ENCODE measurements around the gene ARID1B.

- TF ChIP-seq ZBTB33 (IDR thresholded peaks at IDR 0.05; ENCODE audit: extremely low read depth, insufficient replicate concordance, low read length) (no peak), CTCF (IDR thresholded peaks at IDR 0.05 in 2 of 3, conservative IDR thresholded peaks at IDR 0.05 in 1 of 3; ENCODE audit: borderline replicate concordance in 1 of 3, insufficient read depth in 1 of 3, low read depth in 2 of 3, low read length in 2 of 3) (no peak), POLR2A (IDR thresholded peaks at IDR 0.05; ENCODE audit: borderline replicate concordance, extremely low read depth, insufficient read depth, insufficient read length) (no peak), ZFX (IDR thresholded peaks at IDR 0.05) (no peak), RAD21 (IDR thresholded peaks at IDR 0.05; ENCODE audit: low read depth) (no peak), SIN3A (IDR thresholded peaks at IDR 0.05; ENCODE audit: low read depth) (no peak), EZH2 (IDR thresholded peaks at IDR 0.05) (no peak), ZNF274 (IDR thresholded peaks at IDR 0.05; ENCODE audit: low read depth, low read length) (no peak), ATF3 (IDR thresholded peaks at IDR 0.05) (no peak)
Observed at GRCh38 chr6:157065366-157065765, 288.2 kb downstream of the ARID1B start.
